HEK293T (cell line): ENCODE results near the gene DCP1B.

ENCODE experiments used
- CTCF ChIA-PET: fragments of 350-600 bp; formaldehyde crosslinking; extraction: SDS; loops from one replicate; lab custom pipeline; 2021; ENCODE audit warnings: antibody characterized with exemption, inconsistent platforms; lab: Yijun Ruan, JAX
- POLR2A ChIA-PET: fragments of 350-600 bp; formaldehyde crosslinking; extraction: SDS; loops from one replicate; lab custom pipeline; 2020; ENCODE audit warnings: antibody characterized with exemption, inconsistent platforms; lab: Yijun Ruan, JAX
- DNase-seq: peaks from one replicate; pipeline ENCODE4 v3.0.0; 2012; ENCODE audit warnings: mixed read lengths; ENCODE audit errors: extremely low spot score
- ARNT ChIP-seq: fragments of 450-650 bp; IDR thresholded peaks from 2 replicates; pipeline ENCODE4 v1.6.1; 2017; ENCODE audit warnings: mild to moderate bottlenecking
- BHLHE40 ChIP-seq: fragments of 450-650 bp; IDR thresholded peaks from 2 replicates; pipeline ENCODE4 v1.6.1; 2016; ENCODE audit warnings: mild to moderate bottlenecking, moderate library complexity, borderline replicate concordance
- CTBP1 ChIP-seq: fragments of 450-650 bp; IDR thresholded peaks from 2 replicates; pipeline ENCODE4 v1.6.1; 2016; ENCODE audit warnings: borderline replicate concordance
- ELF4 ChIP-seq: fragments of 450-650 bp; IDR thresholded peaks from 2 replicates; pipeline ENCODE4 v1.6.1; 2017; ENCODE audit warnings: antibody characterized with exemption
- FOXA1 ChIP-seq: fragments of 450-650 bp; IDR thresholded peaks from 2 replicates; pipeline ENCODE4 v1.6.1; 2016; ENCODE audit warnings: mild to moderate bottlenecking
- FOXK2 ChIP-seq: fragments of 450-650 bp; IDR thresholded peaks from 2 replicates; pipeline ENCODE4 v1.6.1; 2016; ENCODE audit warnings: mild to moderate bottlenecking
- FOXM1 ChIP-seq: fragments of 450-650 bp; IDR thresholded peaks from 2 replicates; pipeline ENCODE4 v1.6.1; 2017; ENCODE audit warnings: mild to moderate bottlenecking, borderline replicate concordance
- HDGF ChIP-seq: fragments of 450-650 bp; IDR thresholded peaks from 2 replicates; pipeline ENCODE4 v1.6.1; 2017; ENCODE audit warnings: antibody characterized with exemption, borderline replicate concordance
- L3MBTL2 ChIP-seq: fragments of 450-650 bp; conservative IDR thresholded peaks from 2 replicates; pipeline ENCODE4 v1.6.1; 2016; ENCODE audit warnings: mild to moderate bottlenecking
- LEF1 ChIP-seq: fragments of 450-650 bp; IDR thresholded peaks from 2 replicates; pipeline ENCODE4 v1.6.1; 2017; ENCODE audit warnings: mild to moderate bottlenecking, borderline replicate concordance
- NFRKB ChIP-seq: fragments of 450-650 bp; IDR thresholded peaks from 2 replicates; pipeline ENCODE4 v1.6.1; 2016; ENCODE audit warnings: mild to moderate bottlenecking, moderate library complexity
- SP1 ChIP-seq: fragments of 450-650 bp; IDR thresholded peaks from 2 replicates; pipeline ENCODE4 v1.6.1; 2017
- SUZ12 ChIP-seq: fragments of 450-650 bp; IDR thresholded peaks from 2 replicates; pipeline ENCODE4 v1.6.1; 2016; ENCODE audit warnings: mild to moderate bottlenecking
- TARDBP ChIP-seq: fragments of 450-650 bp; IDR thresholded peaks from 2 replicates; pipeline ENCODE4 v1.6.1; 2016
- ZNF384 ChIP-seq: fragments of 450-650 bp; IDR thresholded peaks from 2 replicates; pipeline ENCODE4 v1.6.1; 2016
- TF ChIP-seq, protein P1 (sequence below): fragments of 450-650 bp; IDR thresholded peaks from 2 replicates; pipeline ENCODE4 v1.6.1; 2016

Gene DCP1B

DNA sequence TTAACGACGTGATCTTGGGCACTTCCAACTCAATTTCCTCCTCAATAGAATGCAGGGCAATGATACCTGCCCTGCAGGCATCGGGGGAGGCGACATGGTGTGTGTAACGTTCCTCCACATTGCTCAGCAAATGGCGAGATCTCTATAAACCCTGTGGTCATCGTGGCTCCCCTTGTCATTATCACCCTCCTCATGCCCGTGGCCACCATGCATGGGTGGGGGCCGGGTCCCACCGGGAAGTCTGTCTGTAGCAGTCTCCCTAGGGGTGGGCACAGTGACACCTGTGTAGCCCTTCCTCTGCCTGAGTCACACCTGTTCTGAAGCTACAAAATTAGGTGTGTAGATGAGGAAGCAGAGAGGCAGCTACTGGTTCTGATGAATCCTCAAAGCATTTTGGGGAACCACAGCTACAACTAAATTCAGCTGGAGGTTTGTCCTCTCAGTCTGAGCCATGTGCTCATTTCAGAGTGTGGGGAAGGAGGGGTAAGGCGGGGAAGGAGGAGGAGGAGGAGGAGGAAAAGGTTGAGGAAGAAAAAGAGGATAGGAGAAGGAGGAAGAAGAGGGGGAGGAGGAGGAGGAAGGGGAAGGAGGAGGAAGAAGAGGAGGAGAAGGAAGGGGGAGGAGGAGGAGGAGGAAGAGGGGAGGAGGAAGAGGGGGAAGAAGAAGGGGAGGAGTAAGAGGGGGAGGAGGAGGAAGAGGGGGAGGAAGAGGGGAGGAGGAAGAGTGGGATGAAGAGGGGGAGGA is 74.8 kb downstream of the DCP1B start:
- CTCF ChIA-PET, result interaction anchor here (1.0 kb wide), 1 partner anchor 125 kb away, joined by 3 read pairs; no protein-coding TSS in a partner anchor
- no peak for DNase-seq
- POLR2A ChIA-PET, result no interaction called here
- TF ChIP-seq SP1 (no peak), ELF4 (no peak), FOXK2 (no peak), TARDBP (no peak), ARNT (no peak), FOXM1 (no peak), NFRKB (no peak), FOXA1 (no peak), HDGF (no peak), LEF1 (no peak), BHLHE40 (no peak), SUZ12 (no peak), ZNF384 (no peak), CTBP1 (no peak)
- TF ChIP-seq, protein P1, sequence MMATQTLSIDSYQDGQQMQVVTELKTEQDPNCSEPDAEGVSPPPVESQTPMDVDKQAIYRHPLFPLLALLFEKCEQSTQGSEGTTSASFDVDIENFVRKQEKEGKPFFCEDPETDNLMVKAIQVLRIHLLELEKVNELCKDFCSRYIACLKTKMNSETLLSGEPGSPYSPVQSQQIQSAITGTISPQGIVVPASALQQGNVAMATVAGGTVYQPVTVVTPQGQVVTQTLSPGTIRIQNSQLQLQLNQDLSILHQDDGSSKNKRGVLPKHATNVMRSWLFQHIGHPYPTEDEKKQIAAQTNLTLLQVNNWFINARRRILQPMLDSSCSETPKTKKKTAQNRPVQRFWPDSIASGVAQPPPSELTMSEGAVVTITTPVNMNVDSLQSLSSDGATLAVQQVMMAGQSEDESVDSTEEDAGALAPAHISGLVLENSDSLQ, result no peak

DNA sequence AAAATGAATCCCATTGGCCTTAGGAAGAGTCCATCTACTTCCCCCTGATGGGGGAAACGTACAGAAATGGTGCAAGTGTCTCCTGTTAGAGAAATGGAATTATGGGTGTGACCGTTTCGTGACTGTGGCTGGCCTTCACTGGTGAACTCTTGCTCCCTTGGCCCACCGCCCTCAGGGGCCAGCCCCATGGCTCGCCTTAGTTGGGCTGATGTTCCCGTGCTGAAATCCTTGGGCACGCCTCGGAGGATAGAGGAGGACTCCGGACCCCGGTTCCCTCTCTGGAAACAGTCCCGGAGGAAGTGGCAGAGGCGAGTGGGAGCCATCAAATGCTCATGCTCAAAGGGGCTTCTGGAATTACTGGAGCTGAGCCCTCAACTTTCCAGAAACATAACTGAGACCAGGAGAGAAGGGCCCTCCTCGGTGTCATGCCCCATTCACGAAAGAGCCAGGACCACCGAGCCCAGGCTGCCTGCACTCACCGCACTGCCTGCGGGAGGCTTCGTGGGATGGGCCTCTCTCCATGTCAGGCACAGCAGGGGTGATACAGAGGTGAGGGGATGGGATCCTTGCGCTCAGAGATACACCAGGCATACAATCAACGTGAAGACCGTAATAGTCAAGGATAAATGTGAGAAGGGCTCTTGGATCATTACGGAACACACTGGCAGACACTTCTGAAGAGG is 75.7 kb downstream of the DCP1B start:
- DNase-seq, result no peak
- CTCF ChIA-PET, result no interaction called here
- POLR2A ChIA-PET, result no interaction called here
- TF ChIP-seq SUZ12 (no peak), FOXA1 (no peak), SP1 (no peak), HDGF (no peak), FOXM1 (no peak), CTBP1 (no peak), L3MBTL2 (no peak), NFRKB (no peak), LEF1 (no peak), ARNT (no peak), FOXK2 (no peak), BHLHE40 (no peak), ZNF384 (no peak), TARDBP (no peak), ELF4 (no peak)
- TF ChIP-seq, protein P1, result no peak

DNA sequence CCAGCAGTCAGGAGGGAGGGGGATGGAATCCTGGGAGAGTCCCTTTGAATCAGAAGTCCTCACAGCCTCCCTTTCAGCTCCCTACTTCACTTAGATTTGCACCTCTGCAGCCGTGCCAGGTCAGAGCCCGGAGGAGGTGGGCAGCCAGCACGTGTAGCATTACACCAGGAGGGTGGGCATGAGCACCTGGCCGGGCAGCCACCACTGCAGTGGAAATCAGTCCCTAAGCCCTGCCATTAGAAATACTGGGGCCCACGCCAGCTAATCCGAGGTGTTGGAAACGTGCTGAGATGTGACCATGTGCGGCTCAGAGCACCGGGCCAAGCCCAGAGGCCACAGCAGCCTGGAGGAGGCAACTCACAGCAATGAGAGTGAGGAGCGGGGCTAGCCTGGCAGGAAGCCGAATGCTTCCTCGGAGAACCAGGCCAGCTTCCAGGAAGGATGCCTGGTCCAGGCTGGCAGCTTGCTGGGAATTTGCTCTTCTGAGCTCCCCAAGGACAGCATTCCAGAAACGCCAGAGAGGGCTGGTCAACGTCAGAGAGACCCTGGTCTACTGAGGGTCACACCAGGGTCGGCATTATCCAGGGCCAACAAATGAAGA is 76.4 kb downstream of the DCP1B start:
- no peak for TF ChIP-seq FOXM1
- TF ChIP-seq NFRKB, result no peak
- no peak for TF ChIP-seq SUZ12
- no peak for TF ChIP-seq LEF1
- no peak for TF ChIP-seq FOXK2
- no peak for TF ChIP-seq BHLHE40
- no peak for TF ChIP-seq CTBP1
- no peak for TF ChIP-seq L3MBTL2
- no peak for TF ChIP-seq ZNF384
- POLR2A ChIA-PET, result no interaction called here
- CTCF ChIA-PET, result interaction anchor here (2.4 kb wide), 1 partner anchor 12 kb away, joined by 9 read pairs; no protein-coding TSS in a partner anchor
- DNase-seq, result no peak

DNA sequence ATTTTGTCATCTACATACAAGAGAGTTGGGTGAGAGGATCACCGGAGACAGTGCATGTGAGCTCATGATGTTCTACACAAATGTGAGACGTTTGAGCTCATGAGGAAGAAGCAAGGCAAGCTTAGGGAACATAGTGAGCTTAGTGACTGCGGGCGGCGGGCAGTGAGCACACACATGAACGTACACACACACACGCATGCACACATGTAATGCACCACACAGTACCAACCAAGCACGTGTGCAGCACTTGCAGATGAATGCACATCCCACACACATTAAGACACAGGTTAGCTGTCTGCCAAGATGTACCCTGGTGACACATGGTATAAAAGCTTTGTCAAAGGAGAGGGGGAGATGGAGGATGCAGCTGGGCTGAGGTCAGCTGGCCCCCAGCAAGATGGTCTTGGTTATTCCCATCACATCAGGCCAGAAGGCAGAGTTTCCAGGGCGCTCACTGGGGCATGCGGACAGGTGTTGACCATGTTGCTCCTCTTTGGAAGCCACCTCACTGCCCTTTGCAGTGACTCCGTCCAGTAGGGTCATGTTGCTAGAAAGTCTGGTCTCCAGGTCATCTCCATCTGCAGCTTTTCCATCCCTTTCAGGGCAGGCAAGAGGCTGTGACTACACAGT is 77.1 kb downstream of the DCP1B start:
- TF ChIP-seq L3MBTL2 (no peak), FOXM1 (no peak), ELF4 (no peak), ARNT (no peak), SUZ12 (no peak), HDGF (no peak), BHLHE40 (no peak), TARDBP (no peak), FOXK2 (no peak), LEF1 (no peak), FOXA1 (no peak), NFRKB (no peak), SP1 (no peak), CTBP1 (no peak), ZNF384 (no peak)
- TF ChIP-seq, protein P1, result no peak
- ChIA-PET POLR2A (no interaction called here), CTCF (interaction anchor here (2.4 kb wide), 1 partner anchor 13 kb away, joined by 9 read pairs; no protein-coding TSS in a partner anchor)
- no peak for DNase-seq

DNA sequence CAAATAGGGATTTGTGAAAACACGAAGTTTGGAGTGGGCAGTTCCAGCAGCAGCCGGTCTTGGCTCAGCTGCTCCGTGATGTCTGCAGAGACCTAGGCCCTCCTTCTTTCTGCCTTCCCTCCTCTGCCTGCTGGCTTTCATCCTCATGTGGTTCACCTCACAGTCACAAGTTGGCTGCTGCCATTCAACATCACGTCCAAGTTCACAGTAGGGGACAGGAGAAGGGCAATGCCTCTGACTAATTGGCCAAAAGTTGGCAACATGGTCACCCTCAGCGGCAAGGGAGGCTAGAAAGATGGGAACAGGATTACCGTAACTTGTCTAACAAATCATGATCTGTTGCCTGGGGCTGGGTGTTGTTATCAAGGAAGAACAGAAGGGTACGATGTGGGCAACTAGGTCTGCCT is 78.0 kb downstream of the DCP1B start:
- DNase-seq, result no peak
- TF ChIP-seq SP1, result no peak
- no peak for TF ChIP-seq NFRKB
- no peak for TF ChIP-seq CTBP1
- no peak for TF ChIP-seq HDGF
- no peak for TF ChIP-seq SUZ12
- TF ChIP-seq ELF4, result no peak
- TF ChIP-seq ARNT, result no peak
- no peak for TF ChIP-seq BHLHE40
- no peak for TF ChIP-seq L3MBTL2
- no peak for TF ChIP-seq LEF1
- ChIA-PET POLR2A (no interaction called here), CTCF (interaction anchor here (2.4 kb wide), 1 partner anchor 13 kb away, joined by 9 read pairs; no protein-coding TSS in a partner anchor)
